NCI-H2107 (cell line): ENCODE data around the gene ARID5B.

ENCODE experiments used
- DNase-seq: peaks from one replicate; lab custom pipeline; 2025; lab: John Stamatoyannopoulos, UW

The ARID5B gene

GRCh38 chr10:61905837-61906561, 4.5 kb downstream of the ARID5B start:
- no peak for DNase-seq

- DNase-seq = no peak
Measured at GRCh38 chr10:61906562-61906901, 5.0 kb downstream of the ARID5B start.

- no peak for DNase-seq
Measured at GRCh38 chr10:61907011-61907410, 5.5 kb downstream of the ARID5B start.

- no peak for DNase-seq
Measured at GRCh38 chr10:61907587-61907986, 6.1 kb downstream of the ARID5B start.

GRCh38 chr10:61910226-61910805, 8.8 kb downstream of the ARID5B start:
- DNase-seq = no peak

- DNase-seq = no peak
Measured at GRCh38 chr10:61910894-61911293, 9.4 kb downstream of the ARID5B start.

- DNase-seq = no peak
Measured at GRCh38 chr10:61911425-61911824, 9.9 kb downstream of the ARID5B start.

- no peak for DNase-seq
Measured at GRCh38 chr10:61912981-61913380, 11.5 kb downstream of the ARID5B start.

GRCh38 chr10:61918140-61918539, 16.6 kb downstream of the ARID5B start:
- no peak for DNase-seq

- DNase-seq = no peak
Measured at GRCh38 chr10:61918989-61919388, 17.5 kb downstream of the ARID5B start.

- no peak for DNase-seq
Measured at GRCh38 chr10:61919646-61920215, 18.2 kb downstream of the ARID5B start.

GRCh38 chr10:61921143-61921542, 19.6 kb downstream of the ARID5B start:
- no peak for DNase-seq

GRCh38 chr10:61923210-61923949, 21.9 kb downstream of the ARID5B start:
- no peak for DNase-seq

- DNase-seq = no peak
Measured at GRCh38 chr10:61923950-61924274, 22.4 kb downstream of the ARID5B start.

GRCh38 chr10:61929555-61929954, 28.1 kb downstream of the ARID5B start:
- DNase-seq = no peak

- no peak for DNase-seq
Measured at GRCh38 chr10:61931620-61932332, 30.3 kb downstream of the ARID5B start.

GRCh38 chr10:61933859-61934555, 32.5 kb downstream of the ARID5B start:
- DNase-seq = no peak

GRCh38 chr10:61935077-61935476, 33.6 kb downstream of the ARID5B start:
- no peak for DNase-seq

GRCh38 chr10:61936770-61937169, 35.3 kb downstream of the ARID5B start:
- DNase-seq = no peak

GRCh38 chr10:61937631-61938351, 36.3 kb downstream of the ARID5B start:
- DNase-seq = no peak

- DNase-seq = no peak
Measured at GRCh38 chr10:61939902-61940301, 38.4 kb downstream of the ARID5B start.
